HL-60 (cell line): ENCODE data around the gene POC1A.

ENCODE experiments used
- DNase-seq, 2 experiments: peaks; one replicate each; pipeline ENCODE4 v3.0.0-alpha.2; 2010 to 2020; ENCODE audit warnings: low read depth in 1 of 2, low spot score in 1 of 2
- H3K27ac ChIP-seq: fragments of 250-450 bp; sonication (Bioruptor Pico); replicated peaks from 2 replicates; pipeline ENCODE4 v1.5.1; 2020; ENCODE audit warnings: mild to moderate bottlenecking, moderate library complexity
- H3K27me3 ChIP-seq: fragments of 250-450 bp; sonication (Bioruptor Pico); 2 replicates; pipeline ENCODE4 v1.5.1; 2021; ENCODE audit warnings: mild to moderate bottlenecking, moderate library complexity; ENCODE audit not compliant: insufficient read depth, poor library complexity, severe bottlenecking
- H3K4me3 ChIP-seq: replicated peaks from 2 replicates; pipeline ENCODE4 v1.5.1; 2011; ENCODE audit warnings: mild to moderate bottlenecking, control low read depth, low read length; ENCODE audit not compliant: insufficient read depth
- CTCF ChIP-seq: IDR thresholded peaks from one replicate; pipeline ENCODE4 v1.5.1; 2011; ENCODE audit warnings: low read length, control low read depth, inconsistent platforms; ENCODE audit not compliant: insufficient read depth
- GABPA ChIP-seq: IDR thresholded peaks from 2 replicates; pipeline ENCODE4 v1.6.1; 2012; ENCODE audit warnings: low read depth
- POLR2AphosphoS5 ChIP-seq: IDR thresholded peaks from 2 replicates; pipeline ENCODE4 v1.6.1; 2012; ENCODE audit warnings: low read depth
- SPI1 ChIP-seq: IDR thresholded peaks from 2 replicates; pipeline ENCODE4 v1.6.1; 2012; ENCODE audit warnings: low read depth, mild to moderate bottlenecking, borderline replicate concordance
- TF ChIP-seq, protein P1 (sequence below): IDR thresholded peaks from 2 replicates; pipeline ENCODE4 v1.6.1; 2012; ENCODE audit warnings: low read depth; ENCODE audit not compliant: insufficient replicate concordance

The POC1A gene

GRCh38 chr3:52128118-52128683 is 26.0 kb downstream of the POC1A start:
- Histone ChIP-seq H3K4me3 (no peak overlapping the region), H3K27me3 (no peaks in the 10 kb centered on the region), H3K27ac (no peak overlapping the region)
- TF ChIP-seq GABPA = no peak
- TF ChIP-seq CTCF = no peak
- TF ChIP-seq, protein P1, sequence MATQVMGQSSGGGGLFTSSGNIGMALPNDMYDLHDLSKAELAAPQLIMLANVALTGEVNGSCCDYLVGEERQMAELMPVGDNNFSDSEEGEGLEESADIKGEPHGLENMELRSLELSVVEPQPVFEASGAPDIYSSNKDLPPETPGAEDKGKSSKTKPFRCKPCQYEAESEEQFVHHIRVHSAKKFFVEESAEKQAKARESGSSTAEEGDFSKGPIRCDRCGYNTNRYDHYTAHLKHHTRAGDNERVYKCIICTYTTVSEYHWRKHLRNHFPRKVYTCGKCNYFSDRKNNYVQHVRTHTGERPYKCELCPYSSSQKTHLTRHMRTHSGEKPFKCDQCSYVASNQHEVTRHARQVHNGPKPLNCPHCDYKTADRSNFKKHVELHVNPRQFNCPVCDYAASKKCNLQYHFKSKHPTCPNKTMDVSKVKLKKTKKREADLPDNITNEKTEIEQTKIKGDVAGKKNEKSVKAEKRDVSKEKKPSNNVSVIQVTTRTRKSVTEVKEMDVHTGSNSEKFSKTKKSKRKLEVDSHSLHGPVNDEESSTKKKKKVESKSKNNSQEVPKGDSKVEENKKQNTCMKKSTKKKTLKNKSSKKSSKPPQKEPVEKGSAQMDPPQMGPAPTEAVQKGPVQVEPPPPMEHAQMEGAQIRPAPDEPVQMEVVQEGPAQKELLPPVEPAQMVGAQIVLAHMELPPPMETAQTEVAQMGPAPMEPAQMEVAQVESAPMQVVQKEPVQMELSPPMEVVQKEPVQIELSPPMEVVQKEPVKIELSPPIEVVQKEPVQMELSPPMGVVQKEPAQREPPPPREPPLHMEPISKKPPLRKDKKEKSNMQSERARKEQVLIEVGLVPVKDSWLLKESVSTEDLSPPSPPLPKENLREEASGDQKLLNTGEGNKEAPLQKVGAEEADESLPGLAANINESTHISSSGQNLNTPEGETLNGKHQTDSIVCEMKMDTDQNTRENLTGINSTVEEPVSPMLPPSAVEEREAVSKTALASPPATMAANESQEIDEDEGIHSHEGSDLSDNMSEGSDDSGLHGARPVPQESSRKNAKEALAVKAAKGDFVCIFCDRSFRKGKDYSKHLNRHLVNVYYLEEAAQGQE = no peak
- no peak for TF ChIP-seq SPI1
- no peak for TF ChIP-seq POLR2AphosphoS5
- DNase-seq = no peak

DNA sequence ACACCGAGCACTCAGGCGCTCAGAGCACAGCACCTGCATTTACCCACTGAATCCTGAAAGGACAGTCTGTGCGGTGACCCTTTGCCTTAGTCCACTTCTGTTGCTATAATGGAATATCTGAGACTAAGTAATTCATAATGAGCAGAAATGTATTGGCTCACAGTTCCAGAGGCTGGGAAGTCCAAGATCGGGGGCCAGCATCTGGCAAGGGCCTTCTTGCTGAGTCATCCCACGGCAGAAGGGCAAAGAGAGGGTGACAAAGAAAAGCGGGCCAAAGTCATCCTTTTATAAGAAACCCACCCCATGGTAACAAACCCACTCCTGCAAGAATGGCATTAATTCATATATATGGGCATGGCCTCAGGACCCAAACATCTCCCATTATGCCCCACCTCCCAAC is 27.7 kb downstream of the POC1A start:
- Histone ChIP-seq H3K4me3 (no peak overlapping the region), H3K27me3 (no peaks in the 10 kb centered on the region), H3K27ac (no peak overlapping the region)
- DNase-seq = no peak
- no peak for TF ChIP-seq CTCF
- TF ChIP-seq SPI1 = no peak
- no peak for TF ChIP-seq GABPA
- TF ChIP-seq, protein P1 = no peak

DNA sequence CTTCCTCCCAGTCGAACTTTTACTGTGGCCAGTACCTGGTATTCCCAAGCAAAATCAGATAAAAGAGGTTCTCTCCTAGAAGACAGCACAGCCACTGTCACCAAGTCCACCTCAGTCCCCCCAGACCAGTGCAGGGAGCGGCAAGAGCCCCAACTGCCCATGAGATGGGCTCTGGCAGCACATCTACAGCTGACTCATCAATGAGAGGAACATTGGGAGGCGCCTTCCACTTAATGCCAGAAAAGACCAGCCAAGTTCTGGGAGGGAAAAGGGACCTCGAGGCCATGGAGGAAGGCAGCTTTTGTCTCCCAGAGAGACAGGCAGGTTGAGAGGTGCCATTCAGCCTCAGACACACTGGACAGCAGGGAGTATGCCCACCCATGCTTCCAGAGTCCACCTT is 28.2 kb downstream of the POC1A start:
- DNase-seq = no peak
- H3K27me3 ChIP-seq = no peaks in the 10 kb centered on the region
- H3K27ac ChIP-seq = no peak overlapping the region
- no peak overlapping the region for H3K4me3 ChIP-seq
- no peak for TF ChIP-seq SPI1
- TF ChIP-seq GABPA = no peak
- no peak for TF ChIP-seq CTCF
- TF ChIP-seq, protein P1 = no peak
- TF ChIP-seq POLR2AphosphoS5 = no peak
